OCI-LY3 (cell line): Measurements from ENCODE around the gene MTCP1.

Experiments
- EZH2phosphoT487 ChIP-seq: fragments of 200-600 bp; shearing (Covaris generic); IDR thresholded peaks from 2 replicates; pipeline ENCODE4 v1.6.1; 2018; ENCODE audit warnings: antibody characterized with exemption, mixed run types, low read depth
- TF ChIP-seq, protein P1 (sequence below): fragments of 200-600, 300-600 bp; sonication (generic); IDR thresholded peaks from 2 replicates; pipeline ENCODE4 v1.5.1; 2014; ENCODE audit warnings: antibody characterized with exemption, low read length, low read depth

- TF ChIP-seq, protein P1, sequence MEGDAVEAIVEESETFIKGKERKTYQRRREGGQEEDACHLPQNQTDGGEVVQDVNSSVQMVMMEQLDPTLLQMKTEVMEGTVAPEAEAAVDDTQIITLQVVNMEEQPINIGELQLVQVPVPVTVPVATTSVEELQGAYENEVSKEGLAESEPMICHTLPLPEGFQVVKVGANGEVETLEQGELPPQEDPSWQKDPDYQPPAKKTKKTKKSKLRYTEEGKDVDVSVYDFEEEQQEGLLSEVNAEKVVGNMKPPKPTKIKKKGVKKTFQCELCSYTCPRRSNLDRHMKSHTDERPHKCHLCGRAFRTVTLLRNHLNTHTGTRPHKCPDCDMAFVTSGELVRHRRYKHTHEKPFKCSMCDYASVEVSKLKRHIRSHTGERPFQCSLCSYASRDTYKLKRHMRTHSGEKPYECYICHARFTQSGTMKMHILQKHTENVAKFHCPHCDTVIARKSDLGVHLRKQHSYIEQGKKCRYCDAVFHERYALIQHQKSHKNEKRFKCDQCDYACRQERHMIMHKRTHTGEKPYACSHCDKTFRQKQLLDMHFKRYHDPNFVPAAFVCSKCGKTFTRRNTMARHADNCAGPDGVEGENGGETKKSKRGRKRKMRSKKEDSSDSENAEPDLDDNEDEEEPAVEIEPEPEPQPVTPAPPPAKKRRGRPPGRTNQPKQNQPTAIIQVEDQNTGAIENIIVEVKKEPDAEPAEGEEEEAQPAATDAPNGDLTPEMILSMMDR: peak; percentile 53
- TF ChIP-seq EZH2phosphoT487: no peak
These were observed 15.4 kb upstream of the MTCP1 start for GRCh38 chrX:155086202-155086840.
